ENCODE results near the gene ARFIP2. TPM values are rescaled to one million over a fixed set of nuclear protein-coding genes. Genes with fewer than 3 reads are reported as not detected.

ARFIP2 gene
- total RNA-seq, 4 donors from 2014 or later = 56.6 to 77.5 (median 63.9) TPM

DNA sequence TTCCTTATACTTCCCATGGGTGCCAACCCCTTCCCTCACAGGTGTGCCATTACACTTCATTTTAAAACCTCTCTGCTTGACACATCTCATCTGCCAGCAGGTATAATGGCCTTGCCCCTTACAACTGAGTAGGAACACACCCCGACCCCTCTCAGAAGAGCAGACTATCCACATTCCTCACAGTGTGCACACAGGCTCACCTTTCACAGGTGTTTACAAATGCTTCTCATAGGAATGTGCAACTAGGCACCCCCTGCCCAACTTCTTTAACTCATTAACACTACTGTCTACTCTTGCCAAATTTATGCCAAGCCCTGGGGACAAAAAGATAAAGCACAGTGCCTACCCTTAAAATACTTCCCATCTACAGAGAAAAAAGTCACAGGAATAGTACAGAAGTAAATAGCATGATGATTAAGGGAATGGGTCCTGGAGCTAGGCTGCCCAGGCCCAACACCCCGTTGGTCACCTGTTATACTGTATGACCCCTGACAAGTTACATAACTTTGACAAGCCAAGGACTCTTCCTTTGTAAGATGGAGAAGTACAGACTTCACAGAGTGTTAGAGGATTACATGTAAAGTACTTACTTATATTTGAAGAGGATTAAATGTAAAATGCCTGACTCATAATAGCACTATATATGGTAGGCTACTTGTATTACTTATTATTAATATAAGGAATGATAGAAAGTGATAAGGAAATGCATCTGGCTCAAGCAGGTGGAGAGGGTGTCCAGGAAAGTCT is 22.6 kb downstream of the ARFIP2 start:
- TF ChIP-seq POLR2A (IDR thresholded peaks at IDR 0.05) = no peak
- TF ChIP-seq, protein P1, sequence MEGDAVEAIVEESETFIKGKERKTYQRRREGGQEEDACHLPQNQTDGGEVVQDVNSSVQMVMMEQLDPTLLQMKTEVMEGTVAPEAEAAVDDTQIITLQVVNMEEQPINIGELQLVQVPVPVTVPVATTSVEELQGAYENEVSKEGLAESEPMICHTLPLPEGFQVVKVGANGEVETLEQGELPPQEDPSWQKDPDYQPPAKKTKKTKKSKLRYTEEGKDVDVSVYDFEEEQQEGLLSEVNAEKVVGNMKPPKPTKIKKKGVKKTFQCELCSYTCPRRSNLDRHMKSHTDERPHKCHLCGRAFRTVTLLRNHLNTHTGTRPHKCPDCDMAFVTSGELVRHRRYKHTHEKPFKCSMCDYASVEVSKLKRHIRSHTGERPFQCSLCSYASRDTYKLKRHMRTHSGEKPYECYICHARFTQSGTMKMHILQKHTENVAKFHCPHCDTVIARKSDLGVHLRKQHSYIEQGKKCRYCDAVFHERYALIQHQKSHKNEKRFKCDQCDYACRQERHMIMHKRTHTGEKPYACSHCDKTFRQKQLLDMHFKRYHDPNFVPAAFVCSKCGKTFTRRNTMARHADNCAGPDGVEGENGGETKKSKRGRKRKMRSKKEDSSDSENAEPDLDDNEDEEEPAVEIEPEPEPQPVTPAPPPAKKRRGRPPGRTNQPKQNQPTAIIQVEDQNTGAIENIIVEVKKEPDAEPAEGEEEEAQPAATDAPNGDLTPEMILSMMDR (IDR thresholded peaks at IDR 0.05) = no peak
- intact Hi-C loops (cut with DNase I; ENCODE audit: low total_unique reads) = no loop called here
- DNase-seq (ENCODE audit: low spot score in 2 of 2) = no peak
- no peak overlapping the region for H3K4me3 ChIP-seq (ENCODE audit: low read depth, poor library complexity, severe bottlenecking)
- WGBS, 2 donors = 69 to 85% methylated on average over 2 of the region's 2 CpGs

DNA sequence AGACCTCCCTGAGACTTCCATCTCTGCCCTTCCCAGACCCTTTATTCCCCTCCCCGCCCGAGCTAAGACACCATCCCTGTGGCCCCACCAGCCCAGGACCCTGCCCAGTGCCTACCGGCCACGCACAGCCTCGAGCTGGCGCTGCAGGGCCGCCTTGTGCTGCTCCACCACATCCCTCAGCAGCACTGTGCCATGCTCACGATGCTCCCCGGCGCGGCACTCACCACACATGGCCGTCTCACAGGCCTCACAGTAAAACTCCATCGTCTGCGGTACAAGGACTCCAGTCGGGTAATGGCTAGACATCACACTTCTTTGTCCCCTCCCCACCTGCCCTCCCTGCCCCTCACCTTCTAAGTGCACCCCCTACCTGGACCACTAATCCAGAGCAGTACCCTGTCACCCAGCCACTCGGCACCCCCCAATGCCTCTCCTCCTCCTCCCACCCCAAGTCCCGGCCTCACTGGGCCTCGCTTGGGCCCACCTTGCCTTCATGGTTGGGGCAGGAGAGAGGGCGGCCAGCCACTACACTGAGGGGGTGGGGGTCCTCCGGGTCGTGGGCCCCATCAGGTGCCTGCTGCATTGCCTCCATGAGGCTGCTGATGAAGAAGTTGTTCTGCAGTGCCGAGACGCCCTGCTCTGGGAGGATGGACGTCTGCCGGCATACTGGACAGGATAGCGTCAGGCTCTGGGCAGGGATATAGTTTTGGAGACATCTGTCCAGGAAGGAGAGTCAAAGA is 23.4 kb downstream of the ARFIP2 start:
- WGBS, 2 donors = 94 to 95% methylated on average over 23 to 26 of the region's 26 CpGs
- TF ChIP-seq, protein P1 (IDR thresholded peaks at IDR 0.05) = no peak
- no peak for TF ChIP-seq POLR2A (IDR thresholded peaks at IDR 0.05)
- DNase-seq (ENCODE audit: low spot score in 2 of 2) = no peak
- intact Hi-C loops (cut with DNase I; ENCODE audit: low total_unique reads) = no loop called here
- no peak overlapping the region for H3K4me3 ChIP-seq (ENCODE audit: low read depth, poor library complexity, severe bottlenecking)

DNA sequence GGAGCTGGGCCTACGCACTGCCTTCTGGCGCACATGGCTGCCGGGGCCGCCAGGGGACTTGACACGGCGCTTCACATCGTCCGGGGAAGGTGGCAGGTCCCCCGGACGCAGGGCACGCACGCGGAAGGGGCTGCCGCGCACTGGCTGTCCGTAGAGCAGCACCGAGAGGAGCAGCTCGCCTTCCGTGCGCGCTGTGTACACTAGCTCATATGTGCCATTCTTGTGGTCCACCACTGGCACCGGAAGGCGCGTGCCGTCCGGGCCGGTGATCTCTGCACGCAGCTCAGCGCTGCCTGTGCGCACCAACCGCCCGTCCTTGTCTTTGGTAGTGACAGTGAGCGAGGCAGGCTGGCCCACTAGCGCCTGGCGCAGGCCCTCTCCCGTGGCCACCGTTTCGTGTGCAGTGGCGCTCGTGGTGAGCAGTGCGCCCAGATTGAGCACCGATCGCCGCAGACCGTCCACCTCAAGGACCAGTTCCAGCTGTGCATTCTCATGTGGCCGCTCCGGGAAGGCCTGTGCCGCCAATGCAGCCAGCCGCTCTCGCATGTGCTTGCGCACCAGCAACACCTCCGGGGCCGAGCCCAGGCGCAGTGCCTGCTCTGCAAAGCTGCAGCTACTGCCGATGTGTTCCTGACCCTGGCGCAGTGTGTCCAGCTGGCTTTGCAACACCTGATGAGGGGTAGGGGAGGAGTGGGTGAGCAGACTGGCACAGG is 24.6 kb downstream of the ARFIP2 start:
- 95% methylated on average over 43 to 54 of the region's 56 CpGs for WGBS, 2 donors
- intact Hi-C loops (cut with DNase I; ENCODE audit: low total_unique reads) = no loop called here
- H3K4me3 ChIP-seq (ENCODE audit: low read depth, poor library complexity, severe bottlenecking) = no peak overlapping the region
- DNase-seq (ENCODE audit: low spot score in 2 of 2) = no peak
- TF ChIP-seq, protein P1 (IDR thresholded peaks at IDR 0.05) = no peak
- TF ChIP-seq POLR2A (IDR thresholded peaks at IDR 0.05) = no peak

DNA sequence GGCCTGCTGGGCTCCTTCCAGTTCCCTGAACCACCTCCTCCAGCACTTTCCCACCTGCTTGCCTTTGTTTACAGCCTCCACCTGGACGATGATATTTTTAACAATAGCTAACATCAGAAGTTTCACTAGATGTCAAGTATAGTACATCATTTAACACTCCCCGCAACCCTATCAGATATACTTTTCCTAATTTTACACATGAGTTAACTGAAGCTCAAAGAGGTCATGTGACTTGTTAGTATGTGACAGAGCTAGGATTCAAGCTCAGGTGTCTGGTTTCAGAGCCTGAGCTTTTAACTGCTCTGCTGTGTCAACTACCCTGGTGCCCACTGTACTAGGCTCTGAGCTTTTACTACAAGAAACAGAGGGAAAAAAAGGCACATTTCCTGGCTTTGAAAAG is 26.1 kb downstream of the ARFIP2 start:
- intact Hi-C loops (cut with DNase I; ENCODE audit: low total_unique reads) = no loop called here
- TF ChIP-seq, protein P1 (IDR thresholded peaks at IDR 0.05) = no peak
- TF ChIP-seq POLR2A (IDR thresholded peaks at IDR 0.05) = no peak
- 84 to 85% methylated on average over 2 of the region's 2 CpGs for WGBS, 2 donors
- no peak overlapping the region for H3K4me3 ChIP-seq (ENCODE audit: low read depth, poor library complexity, severe bottlenecking)
- DNase-seq (ENCODE audit: low spot score in 2 of 2) = no peak

DNA sequence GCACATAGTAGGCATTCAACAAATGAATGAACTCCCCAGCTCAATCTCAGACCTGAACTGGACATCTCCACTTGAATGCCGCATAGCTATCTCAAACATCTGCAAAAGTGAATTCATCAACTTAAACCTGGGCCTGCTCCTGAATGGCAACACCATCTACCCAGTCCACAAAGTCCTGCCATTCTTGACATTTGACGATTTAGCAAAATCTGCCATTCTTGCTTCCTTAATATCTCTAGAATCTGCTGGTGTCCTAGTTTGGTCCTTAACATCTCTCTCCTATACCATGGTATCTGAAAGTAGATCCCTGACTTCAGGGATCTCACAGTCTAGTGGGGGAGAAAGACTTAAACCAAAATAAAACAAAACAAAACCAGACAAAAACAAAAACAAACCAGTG is 28.0 kb downstream of the ARFIP2 start:
- no peak overlapping the region for H3K4me3 ChIP-seq (ENCODE audit: low read depth, poor library complexity, severe bottlenecking)
- intact Hi-C loops (cut with DNase I; ENCODE audit: low total_unique reads) = no loop called here
- no peak for TF ChIP-seq POLR2A (IDR thresholded peaks at IDR 0.05)
- TF ChIP-seq, protein P1 (IDR thresholded peaks at IDR 0.05) = no peak
- no peak for DNase-seq (ENCODE audit: low spot score in 2 of 2)
- 89 to 92% methylated on average over 2 of the region's 2 CpGs for WGBS, 2 donors
